ENCODE data around the gene PGK1. TPM values are rescaled to one million over a fixed set of nuclear protein-coding genes. Genes with fewer than 3 reads are reported as not detected.
A peak's percentile ranks its signal among the peaks of the same experiment; 100 is the strongest.
"Not testable (repeated sequence)": the region's sequence is repeated elsewhere in the genome, so short reads cannot be mapped to it uniquely, and the experiment has no call there.

PGK1 gene
- total RNA-seq, 4 donors from 2014 or later: 174 to 270 (median 207) TPM

DNA sequence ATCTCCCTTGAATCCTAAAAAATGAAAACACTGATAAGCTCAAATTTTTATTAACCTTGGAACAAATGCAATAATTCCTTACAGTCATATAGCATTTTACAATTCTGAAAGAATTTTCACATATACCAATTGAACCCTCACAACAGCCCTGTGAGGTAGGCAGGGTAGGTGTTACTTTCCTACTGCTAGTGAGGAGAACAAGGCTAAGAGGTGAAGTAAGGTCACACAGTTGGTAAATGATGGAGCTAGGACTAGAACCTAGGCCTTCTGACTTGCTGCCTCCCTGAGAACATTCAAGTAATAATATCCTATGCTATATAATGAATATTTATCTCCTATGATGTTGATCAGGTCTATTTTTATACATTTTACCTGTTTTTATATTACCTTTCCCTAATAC lies 25.7 kb downstream of the PGK1 start:
- TF ChIP-seq, protein P1, sequence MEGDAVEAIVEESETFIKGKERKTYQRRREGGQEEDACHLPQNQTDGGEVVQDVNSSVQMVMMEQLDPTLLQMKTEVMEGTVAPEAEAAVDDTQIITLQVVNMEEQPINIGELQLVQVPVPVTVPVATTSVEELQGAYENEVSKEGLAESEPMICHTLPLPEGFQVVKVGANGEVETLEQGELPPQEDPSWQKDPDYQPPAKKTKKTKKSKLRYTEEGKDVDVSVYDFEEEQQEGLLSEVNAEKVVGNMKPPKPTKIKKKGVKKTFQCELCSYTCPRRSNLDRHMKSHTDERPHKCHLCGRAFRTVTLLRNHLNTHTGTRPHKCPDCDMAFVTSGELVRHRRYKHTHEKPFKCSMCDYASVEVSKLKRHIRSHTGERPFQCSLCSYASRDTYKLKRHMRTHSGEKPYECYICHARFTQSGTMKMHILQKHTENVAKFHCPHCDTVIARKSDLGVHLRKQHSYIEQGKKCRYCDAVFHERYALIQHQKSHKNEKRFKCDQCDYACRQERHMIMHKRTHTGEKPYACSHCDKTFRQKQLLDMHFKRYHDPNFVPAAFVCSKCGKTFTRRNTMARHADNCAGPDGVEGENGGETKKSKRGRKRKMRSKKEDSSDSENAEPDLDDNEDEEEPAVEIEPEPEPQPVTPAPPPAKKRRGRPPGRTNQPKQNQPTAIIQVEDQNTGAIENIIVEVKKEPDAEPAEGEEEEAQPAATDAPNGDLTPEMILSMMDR (IDR thresholded peaks at IDR 0.05): no peak
- no peak for DNase-seq (ENCODE audit: low spot score)
- no peak for ATAC-seq (ENCODE audit: low FRiP score)

DNA sequence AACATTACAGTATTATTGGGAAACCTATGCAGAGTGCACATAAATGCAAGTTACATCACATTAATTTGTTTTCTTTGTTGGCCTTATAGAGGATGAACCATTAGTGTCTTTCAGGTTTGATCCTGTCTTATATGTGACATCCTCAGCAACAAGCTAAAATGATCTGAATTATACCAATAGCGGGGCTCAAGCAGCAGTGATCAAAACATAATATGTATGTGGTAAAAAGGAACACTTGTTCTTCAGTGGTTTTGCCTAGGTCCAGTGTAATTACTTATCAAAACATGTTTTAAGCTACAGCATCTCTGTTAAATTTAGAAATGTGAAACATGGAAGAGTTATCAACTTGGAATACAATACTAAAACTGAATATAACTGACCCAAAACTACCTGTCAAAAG lies 26.3 kb downstream of the PGK1 start:
- ATAC-seq (ENCODE audit: low FRiP score) (no peak), DNase-seq (ENCODE audit: low spot score) (no peak)
- TF ChIP-seq, protein P1 (IDR thresholded peaks at IDR 0.05): no peak

DNA sequence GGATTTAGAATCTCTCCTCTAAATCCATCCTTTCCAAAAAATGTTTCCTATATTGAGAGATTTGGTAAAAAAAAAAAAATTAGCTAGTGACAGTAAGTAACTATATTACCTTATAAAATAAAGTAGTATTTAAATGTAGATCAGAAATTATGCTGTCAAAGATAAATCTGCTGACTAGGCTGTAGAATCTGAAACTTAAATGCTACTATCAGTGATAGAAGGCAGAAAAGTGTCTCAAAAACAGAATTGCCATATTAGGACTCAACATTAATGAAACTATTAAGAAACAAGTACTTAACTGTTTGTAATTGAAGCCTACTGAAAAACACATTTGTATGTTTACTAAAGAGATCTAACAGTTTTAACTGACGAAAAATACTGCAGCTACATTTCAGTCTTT lies 27.1 kb downstream of the PGK1 start:
- TF ChIP-seq, protein P1 (IDR thresholded peaks at IDR 0.05): no peak
- DNase-seq (ENCODE audit: low spot score): no peak
- no peak for ATAC-seq (ENCODE audit: low FRiP score)

DNA sequence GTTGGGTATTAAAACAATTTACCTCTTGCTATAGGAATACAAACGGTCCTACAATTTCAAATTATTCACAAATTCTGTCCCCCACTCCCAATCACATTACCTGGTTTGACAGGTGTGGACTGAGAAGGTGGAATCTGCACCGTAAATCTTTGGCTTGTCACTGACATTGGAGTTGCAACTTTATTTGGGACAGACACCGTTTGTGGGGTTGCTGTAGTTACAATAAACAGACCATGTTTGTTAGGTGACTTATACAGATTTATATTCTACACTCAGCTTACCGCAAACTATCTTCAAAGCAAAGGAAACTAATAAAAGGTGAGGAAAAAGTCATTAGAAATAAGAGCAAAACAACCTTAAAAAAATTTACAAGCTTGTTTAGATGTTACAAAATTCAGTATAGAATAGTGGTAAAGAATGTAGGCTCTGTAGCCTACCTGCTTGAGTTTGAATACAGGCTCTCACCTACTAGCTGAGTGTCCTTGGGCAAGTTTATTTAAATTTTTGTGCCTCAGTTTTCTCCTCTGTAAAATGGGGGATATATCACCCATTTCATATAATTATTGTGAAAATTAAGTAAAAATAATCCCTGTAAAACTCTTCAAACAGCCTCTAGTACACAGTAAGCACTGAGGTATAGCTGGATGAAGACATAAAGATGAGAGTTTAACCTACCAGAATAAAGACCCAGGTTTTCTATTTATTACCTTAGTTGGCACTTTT lies 29.4 kb downstream of the PGK1 start:
- DNase-seq (ENCODE audit: low spot score) (no peak), ATAC-seq (ENCODE audit: low FRiP score) (no peak)
- TF ChIP-seq, protein P1 (IDR thresholded peaks at IDR 0.05): no peak

DNA sequence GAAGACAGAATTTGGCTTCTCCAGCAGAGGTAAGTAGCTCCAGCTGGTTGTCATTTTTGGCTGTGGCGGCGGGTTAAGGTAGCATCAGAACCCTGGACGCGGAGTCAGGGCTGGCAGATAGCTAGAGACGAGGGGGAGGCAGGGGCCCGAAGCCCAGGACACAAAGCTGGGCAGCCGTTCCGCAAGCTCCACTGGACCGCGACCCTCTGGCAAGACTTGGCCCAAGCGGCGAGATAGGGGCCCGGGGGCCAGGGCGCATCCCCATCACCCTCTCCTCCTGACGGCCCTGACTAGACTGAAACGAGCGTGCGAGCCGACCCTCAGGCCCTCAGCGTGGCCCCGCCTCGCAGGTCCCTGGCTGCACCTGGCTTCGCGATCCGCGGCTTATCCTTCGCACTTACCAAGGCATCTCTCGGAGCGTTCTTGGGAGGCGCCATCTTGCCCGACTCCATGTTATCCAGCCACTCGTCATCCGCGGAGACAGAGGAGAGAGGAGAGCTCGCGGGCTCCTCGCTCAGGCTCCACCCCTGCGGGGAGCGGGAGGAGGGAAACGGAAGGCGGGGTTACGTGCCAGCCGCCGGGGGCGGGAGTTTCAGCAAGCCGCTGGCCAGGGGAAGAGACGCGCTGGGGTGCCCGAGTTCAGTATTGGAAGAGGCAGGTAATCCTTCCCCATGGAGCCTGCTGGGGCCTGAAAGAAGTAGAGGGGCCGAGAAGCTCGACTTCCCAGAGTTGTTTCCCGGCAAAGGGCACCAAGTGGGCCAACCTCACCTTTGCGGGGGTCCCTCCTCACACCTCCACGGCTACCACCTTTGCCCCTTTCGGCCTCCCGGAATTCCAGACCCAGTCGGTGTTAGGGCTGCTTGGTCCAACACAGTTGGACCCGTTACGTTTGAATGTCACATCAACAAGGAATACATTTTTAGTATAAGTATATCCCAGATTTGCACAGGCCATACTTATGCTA lies 35.4 kb downstream of the PGK1 start, which contains the start of gene TAF9B:
Gene TAF9B (minus strand): TSS at position 491 of the 964 bp plus-strand sequence. CDS start 39 bp downstream, at position 452.
- ATAC-seq (ENCODE audit: low FRiP score) (peak; percentile 93), DNase-seq (ENCODE audit: low spot score) (no peak)
- TF ChIP-seq, protein P1 (IDR thresholded peaks at IDR 0.05): no peak

DNA sequence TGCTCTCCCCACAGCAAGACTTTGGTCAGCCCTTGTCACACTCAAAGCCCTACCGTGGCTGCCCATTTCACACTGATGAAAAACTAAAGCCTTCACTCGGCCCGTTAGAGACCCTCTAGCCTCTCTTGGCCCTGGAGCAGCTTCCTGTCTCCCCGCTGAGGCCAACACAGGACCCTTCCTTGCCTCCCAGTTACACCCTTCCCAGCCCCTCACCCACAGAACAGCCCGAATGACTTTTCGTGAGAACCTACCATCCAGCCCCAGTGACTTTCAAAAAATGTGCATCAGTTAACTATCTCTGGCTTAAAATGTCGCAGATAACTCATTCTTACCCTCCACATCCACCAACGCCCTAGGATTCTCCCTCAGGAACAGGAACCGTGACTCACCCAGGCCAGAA lies 36.2 kb downstream of the PGK1 start:
- TF ChIP-seq, protein P1 (IDR thresholded peaks at IDR 0.05): no peak
- ATAC-seq (ENCODE audit: low FRiP score): no peak
- no peak for DNase-seq (ENCODE audit: low spot score)

DNA sequence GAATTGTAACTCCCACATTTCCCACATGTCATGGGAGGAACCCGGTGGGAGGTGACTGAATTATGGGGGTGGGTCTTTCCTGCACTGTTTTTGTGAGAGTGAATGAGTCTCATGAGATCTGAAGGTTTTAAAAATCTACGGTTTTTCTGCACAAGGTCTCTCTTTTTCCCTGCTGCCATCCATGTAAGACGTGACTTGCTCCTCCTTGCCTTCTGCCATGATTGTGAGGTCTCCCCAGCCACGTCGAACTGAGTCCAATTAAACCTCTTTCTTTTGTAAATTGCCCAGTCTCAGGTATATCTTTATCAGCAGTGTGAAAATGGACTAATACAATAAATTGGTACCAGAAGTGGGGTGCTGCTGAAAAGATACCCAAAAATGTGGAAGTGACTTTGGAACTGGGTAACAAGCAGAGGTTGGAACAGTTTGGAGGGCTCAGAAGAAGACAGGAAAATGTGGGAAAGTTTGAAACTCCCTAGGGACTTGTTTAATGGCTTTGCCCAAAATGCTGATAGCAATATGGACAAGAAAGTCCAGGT lies 43.0 kb downstream of the PGK1 start:
- not testable (repeated sequence) for ATAC-seq (ENCODE audit: low FRiP score); DNase-seq (ENCODE audit: low spot score)

DNA sequence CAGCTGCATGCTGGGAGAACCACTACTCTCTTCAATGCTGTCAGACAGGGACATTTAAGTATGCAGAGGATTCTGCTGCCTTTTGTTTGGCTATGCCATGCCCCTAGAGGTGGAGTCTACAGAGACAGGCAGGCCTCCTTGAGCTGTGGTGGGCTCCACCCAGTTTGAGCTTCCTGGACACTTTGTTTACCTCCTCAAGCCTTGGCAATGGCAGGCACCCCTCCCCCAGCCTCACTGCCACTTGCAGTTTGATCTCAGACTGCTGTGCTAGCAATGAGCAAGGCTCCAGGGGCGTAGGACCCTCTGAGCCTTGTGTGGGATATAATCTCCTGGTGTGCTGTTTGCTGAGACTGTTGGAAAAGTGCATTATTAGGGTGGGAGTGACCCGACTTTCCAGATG lies 53.3 kb downstream of the PGK1 start:
- DNase-seq (ENCODE audit: low spot score); ATAC-seq (ENCODE audit: low FRiP score): not testable (repeated sequence)

DNA sequence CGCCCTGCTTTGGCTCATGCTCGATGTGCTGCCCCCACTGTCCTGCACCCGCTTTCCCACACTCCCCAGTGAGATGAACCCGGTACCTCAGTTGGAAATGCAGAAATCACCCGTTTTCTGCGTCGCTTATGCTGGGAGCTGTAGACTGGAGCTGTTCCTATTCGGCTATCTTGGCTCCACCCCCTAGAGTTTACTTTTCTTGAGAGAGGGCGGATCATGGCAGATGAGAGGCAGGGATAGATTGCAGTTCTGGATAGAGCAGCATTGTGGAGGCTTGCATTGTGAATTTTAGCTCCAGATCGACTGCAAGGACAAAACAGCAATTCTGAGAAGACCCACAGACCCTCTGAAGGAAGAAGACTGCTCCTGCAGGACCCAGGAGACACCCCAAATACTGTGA lies 53.8 kb downstream of the PGK1 start:
- DNase-seq (ENCODE audit: low spot score); ATAC-seq (ENCODE audit: low FRiP score): not testable (repeated sequence)

DNA sequence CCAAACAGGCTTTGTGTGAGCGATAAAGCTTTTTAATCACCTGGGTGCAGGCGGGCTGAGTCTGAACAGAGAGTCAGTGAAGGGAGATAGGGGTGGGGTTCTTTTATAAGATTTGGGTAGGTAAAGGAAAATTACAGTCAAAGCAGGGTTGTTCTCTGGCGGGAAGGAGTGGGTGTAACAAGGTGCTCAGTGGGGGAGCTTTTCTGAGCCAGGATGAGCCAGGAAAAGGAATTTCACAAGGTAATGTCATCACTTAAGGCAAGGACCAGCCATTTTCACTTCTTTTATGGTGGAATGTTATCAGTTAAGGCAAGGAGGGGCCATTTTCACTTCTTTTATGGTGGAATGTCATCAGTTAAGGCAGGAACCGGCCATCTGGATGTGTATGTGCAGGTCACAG lies 56.7 kb downstream of the PGK1 start:
- not testable (repeated sequence) for ATAC-seq (ENCODE audit: low FRiP score)

DNA sequence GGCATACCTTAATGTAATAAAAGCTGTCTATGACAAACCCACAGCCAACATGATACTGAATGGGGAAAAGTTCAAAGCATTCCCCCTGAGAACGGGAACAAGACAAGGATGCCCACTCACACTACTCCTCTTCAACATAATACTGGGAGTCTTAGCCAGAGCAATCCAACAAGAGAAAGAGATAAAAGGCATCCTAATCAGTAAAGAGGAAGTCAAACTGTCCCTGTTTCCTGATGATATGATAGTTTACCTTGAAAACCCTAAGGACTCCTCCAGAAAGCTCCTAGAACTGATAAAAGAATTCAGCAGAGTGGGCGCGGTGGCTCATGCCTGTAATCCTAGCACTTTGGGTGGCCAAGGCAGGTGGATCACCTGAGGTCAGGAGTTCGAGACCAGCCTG lies 59.1 kb downstream of the PGK1 start:
- not testable (repeated sequence) for DNase-seq (ENCODE audit: low spot score); ATAC-seq (ENCODE audit: low FRiP score)

More for the DNA sequence above, 56.7 kb downstream of the PGK1 start:
- not testable (repeated sequence) for DNase-seq (ENCODE audit: low spot score)
